Astrocyte (in vitro differentiated cells and primary cell): ENCODE results near the gene CNNM2.

Experiments
- CTCF ChIP-seq: IDR thresholded peaks from 2 replicates; pipeline ENCODE4 v1.5.1; 2011; ENCODE audit warnings: low read depth, mild to moderate bottlenecking, inconsistent platforms, low read length, moderate library complexity; ENCODE audit not compliant: insufficient read depth
- EZH2 ChIP-seq: IDR thresholded peaks from 2 replicates; pipeline ENCODE4 v1.6.1; 2012; ENCODE audit warnings: mild to moderate bottlenecking, low read length, inconsistent platforms; ENCODE audit not compliant: insufficient read depth

DNA sequence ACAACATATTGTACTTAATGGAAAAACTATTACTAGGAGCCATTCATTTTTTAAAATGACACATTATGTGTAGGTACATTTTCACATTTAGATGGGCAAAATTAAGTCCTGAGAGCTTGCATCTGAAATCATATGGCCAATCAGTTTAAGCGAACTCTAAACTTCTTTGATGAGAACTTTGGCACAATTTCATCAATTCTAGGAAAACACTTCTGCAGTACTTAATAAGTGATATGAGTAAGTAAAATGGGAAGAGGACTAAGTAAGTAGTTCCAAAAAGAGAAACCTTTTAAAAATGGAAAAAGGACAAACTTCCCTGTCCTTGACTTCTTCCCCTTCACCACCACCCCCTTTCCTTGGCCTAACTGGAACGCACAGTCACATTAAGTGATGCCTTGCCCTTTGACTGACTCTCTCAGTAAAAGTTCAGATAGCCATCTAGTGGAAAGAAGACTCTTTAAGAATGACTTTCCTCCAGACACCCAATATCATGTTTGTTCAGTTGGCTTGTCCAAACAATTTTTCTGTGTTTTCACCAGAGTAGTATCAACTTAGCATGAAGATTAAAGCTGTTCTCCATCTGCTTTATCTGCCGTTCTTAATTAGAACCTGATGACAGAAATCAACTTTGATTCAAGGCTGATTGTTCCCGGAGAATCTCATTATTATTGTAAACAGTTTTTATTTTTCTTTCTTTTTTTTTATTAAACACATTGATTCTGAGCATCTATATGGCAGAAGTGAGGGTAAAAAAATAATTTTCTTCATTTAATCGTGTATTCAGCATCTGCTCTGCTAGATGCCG lies 45.1 kb downstream of the CNNM2 start:
- TF ChIP-seq CTCF (no peak), EZH2 (no peak)
